ENCODE data around the gene FAM20A.
"Not testable (repeated sequence)": the region's sequence is repeated elsewhere in the genome, so short reads cannot be mapped to it uniquely, and the experiment has no call there.

Gene FAM20A

GRCh38 chr17:68564415-68565111 is 36.6 kb downstream of the FAM20A start:
- no peak for DNase-seq

DNA sequence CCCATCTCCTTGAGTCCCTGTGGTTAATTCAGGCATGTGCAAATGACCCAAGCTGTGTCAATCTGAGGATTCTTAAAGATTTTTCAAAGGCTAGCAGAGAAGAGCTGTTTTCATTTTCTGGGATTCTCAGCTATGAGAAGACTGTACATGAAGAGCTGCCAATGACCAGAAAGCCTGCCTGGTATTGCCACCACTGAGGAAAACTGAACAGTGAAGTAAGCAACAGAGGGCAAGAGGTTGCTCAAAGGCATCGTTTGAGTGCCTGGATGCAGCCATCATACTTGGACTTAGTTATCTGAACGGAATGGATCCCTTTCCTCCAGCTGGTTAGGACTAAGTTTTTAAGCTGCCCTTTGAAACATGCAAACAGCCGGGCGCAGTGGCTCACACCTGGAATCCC is 38.4 kb downstream of the FAM20A start:
- DNase-seq: no peak

- no peak for DNase-seq
Observed at GRCh38 chr17:68560966-68561720, 40.0 kb downstream of the FAM20A start.

- no peak for DNase-seq
Observed at GRCh38 chr17:68559316-68559715, 41.9 kb downstream of the FAM20A start.

GRCh38 chr17:68556551-68556950 is 44.6 kb downstream of the FAM20A start:
- DNase-seq: no peak

GRCh38 chr17:68544111-68544915 is 56.9 kb downstream of the FAM20A start:
- no peak for DNase-seq

DNA sequence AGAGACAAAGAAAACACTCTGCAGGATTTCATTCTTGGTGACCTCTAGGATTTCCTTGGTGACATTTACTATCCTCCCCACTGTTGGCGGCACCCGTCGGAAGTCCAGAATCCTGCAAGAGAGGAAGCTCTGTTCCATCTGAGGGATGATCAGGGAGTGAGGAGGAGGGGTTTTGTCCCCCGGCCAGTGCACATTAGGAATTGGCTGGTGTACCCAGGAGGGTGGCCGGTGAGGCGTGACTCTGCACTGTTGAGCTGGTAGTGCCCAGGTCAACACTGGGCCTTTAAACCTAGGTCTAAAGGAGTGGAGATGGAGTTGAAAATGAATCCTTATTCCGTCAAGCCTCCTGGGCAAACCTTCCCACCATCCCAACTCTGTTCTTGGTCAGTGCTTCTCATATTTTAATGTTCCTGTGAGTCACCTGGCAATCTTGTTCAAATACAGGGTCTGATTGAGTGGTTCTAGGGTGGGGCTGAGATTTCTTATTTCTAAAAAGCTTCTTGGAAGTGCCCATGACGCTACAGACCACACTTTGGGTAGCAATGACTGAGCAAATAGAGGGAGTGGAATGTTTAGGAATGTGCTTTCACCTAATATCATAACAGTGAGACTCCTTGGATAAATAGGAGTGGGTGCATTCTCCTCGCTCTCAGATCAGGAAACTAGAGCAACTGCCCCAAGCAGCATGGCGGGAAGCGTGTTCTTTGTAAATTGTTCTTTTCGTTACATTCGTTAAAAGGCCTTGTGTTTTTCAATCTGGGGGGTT is 58.3 kb downstream of the FAM20A start:
- no peak for DNase-seq

DNA sequence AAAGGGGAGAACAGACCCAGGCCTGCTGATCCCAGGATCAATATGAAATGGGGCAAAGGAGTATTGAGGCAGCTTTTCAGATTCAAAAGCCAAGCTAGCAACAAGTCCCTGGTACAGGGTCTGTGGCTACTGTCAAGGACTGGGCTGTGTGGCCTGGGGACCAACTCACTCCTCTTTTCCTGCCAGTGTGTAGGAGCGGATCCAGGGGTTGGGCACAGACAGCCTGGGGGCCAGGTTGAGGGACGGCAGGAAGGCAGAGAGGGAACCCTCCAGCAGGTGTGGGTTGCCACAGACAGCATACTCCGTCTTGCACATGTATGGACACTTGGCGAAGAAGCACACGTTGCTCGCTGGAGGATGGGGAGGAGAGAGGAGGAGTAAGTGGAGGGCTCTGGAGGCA is 59.4 kb downstream of the FAM20A start:
- no peak for DNase-seq

GRCh38 chr17:68540981-68541380 is 60.2 kb downstream of the FAM20A start:
- DNase-seq: no peak

DNA sequence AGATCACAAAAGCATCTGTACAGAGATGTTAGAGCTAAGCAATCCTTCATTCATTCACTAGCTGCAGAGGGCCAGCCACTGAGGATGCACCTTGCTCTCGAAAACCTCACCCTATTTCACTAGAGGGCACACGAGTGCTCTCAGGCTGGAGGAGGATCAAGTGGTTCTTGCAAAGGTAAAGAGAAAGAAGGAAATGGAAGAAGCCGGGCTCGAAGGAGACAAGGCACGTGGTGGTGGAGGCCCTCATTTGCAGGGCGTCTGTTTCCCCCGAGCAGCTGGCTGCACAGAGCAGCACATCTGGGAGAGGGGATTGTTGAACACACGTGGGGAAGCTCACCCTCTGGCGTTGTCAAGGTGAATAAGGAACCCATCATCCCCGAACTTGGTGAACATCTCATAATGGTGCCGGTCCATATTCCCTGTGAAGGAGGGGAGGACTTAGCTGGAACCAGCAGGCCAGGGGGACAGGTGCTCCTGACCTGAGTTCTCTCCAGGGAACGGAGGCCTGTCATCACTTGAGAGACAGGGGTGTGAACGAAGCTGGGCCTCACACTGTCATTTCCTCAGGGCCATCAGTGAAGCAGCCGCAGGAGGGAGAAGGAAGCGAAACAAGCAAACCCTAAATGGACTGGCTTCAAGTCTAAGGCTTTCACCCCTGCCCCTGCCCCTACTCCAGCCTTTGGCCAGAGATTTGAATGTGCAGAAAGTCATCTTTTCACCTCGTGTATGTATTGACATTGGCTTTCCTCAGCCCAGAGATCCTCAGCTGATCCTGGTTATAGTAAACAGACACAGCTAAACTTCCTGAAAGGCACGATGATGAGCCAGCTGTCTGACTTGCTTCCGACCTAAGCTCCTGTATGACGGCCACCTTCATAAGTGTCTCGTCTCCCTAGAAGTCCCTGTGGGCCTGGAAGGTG is 61.4 kb downstream of the FAM20A start:
- DNase-seq: no peak

- no peak for DNase-seq
Observed at GRCh38 chr17:68535922-68536321, 65.2 kb downstream of the FAM20A start.

DNA sequence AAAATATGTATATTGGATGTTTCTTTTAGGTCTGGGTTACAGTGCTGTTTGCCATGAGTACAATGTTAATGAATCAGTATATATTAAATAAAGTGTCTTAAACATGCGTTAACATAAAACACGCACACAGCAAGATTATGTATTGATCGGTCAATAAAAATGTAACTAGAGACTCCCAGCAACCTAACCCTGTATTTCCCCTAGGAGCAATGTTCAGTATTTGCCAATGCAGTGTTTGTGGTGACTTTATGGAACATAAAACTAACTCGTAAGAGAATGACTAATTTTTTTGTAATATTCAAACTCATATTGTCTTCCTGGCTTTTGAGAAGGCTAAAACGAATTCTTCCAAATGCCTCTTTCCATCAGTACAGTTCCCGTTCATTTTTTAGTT is 66.5 kb downstream of the FAM20A start:
- DNase-seq: no peak

DNA sequence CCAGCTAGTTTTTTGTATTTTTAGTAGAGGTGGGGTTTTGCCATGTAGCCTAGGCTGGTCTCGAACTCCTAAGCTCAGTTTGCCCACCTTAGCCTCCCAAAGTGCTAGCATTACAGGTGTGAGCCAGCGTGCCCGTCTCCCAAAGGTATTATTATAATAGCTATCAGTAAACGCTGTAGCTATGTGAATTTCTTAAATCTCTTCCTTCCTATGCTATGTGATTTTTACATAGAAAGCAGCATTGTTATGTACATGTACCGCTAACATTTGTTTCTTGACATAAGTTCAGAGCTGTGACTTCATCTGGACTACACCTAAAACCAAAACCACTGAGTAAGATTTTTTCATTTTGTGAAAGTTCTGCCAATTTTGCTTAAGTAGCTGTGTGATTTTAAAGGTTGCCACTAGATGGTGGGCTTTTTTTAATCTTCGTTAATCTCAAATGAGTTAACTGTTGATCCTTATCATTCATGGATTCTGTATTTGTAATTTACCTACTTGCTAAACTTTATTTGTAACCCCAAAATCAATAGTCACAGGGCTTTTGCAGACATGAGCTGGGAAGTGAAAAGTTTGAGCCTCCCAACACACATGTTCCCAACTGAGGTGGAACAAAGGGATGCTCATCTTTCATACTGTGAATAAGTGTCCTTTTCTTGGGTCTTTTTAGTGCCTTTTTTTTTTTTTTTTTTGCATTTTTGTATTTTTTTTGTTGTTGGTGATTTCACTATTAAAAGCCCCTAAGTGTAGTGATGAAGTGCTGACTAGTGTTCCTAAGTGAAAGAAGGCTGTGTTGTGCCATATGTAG is 67.1 kb downstream of the FAM20A start:
- DNase-seq: no peak

- DNase-seq: no peak
Observed at GRCh38 chr17:68532826-68533225, 68.3 kb downstream of the FAM20A start.

DNA sequence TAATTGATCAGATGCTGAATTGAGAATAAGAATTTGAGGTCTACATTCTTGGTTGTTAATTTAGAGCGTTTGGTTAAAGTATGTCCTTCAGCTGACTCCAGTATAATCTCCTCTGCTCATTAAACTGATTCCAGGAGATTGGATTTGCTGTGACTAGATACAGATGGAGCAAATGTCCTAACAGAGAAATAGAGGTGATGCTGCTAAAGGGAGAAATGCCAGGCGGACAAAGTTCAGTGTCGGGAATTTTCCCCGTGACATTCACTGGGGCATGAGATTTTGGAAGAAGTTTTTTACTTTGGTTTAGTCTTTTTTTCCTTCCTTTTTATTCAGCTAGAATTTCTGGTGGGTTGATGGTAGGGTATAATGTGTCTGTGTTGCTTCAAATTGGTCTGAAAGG is 69.9 kb downstream of the FAM20A start:
- no peak for DNase-seq

GRCh38 chr17:68527314-68527713 is 73.9 kb downstream of the FAM20A start:
- no peak for DNase-seq

DNA sequence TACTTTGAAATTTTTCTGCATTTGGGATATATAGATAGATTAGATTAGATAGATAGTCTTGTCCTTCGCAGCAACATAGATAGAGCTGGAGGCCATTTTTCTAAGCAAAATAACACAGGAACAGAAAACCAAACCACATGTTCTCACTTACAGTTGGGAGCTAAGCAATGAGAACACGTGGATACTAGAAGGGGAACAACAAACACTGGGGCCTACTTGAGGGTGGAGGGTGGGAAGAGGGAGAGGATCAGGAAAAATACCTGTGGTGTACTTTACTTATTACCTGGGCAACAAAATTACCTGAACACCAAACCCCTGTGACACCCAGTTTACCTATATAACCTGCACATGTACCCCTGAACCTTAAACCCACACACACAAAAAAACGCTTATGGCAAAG is 74.6 kb downstream of the FAM20A start:
- no peak for DNase-seq

DNA sequence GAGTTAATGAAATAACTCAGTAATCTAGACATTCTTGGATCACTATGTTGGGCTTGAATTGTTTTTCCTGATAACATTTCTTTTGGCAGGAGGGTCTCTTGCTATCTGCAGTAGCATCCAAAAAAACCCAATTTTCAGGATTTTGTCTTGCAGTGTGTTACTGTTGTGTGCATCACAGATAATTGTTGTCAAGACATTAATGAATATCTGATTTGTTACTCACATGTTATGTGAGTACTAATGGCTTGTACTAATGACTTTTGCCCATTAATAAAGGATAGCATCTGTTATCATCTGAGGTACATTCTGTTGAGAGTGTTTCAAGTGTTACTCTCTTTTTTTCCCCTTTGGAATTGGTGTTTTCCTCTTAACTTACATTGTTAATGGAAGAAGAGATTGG is 78.9 kb downstream of the FAM20A start:
- no peak for DNase-seq

- DNase-seq: no peak
Observed at GRCh38 chr17:68519911-68520310, 81.3 kb downstream of the FAM20A start.

- DNase-seq: not testable (repeated sequence)
Observed at GRCh38 chr17:68519051-68519450, 82.1 kb downstream of the FAM20A start.

Measured in amniotic stem cell (primary cell).